Endothelial cell of umbilical vein (primary cell): Measurements from ENCODE around the gene FAM53B. TPM values are rescaled to one million over a fixed set of nuclear protein-coding genes. Genes with fewer than 3 reads are reported as not detected.

Experiments
- BruUV-seq: library from RNA; stranded (reverse); fragments of 400-500 nt; replicated peaks from 2 replicates; lab custom pipeline; 2021; lab: Mats Ljungman, UMichigan
- CTCF ChIA-PET: fragments of 300-600, 350-600 bp; sonication (Branson Sonifier 250); formaldehyde crosslinking; loops from one replicate; lab custom pipeline; 2021; ENCODE audit warnings: antibody characterized with exemption, inconsistent platforms; lab: Charles Lee
- POLR2A ChIA-PET: fragments of 300-600, 350-600 bp; sonication (Branson Sonifier 250); formaldehyde crosslinking; loops from one replicate; lab custom pipeline; 2021; ENCODE audit warnings: antibody characterized with exemption, inconsistent platforms; lab: Charles Lee
- DNase-seq: peaks from one replicate; pipeline ENCODE4 v3.0.0-alpha.2; 2011; ENCODE audit warnings: low read depth, low spot score
- FAIRE-seq: peaks from 2 replicates; lab custom pipeline; 2011; peaks lifted over from hg19 to GRCh38; lab: Jason Lieb, UNC
- H2AFZ ChIP-seq: 2 replicates; pipeline ENCODE4 v1.6.0; 2012; ENCODE audit warnings: low read depth, low read length, control low read depth, inconsistent platforms
- H3K27ac ChIP-seq: 2 replicates; pipeline ENCODE4 v1.5.1; 2011; ENCODE audit warnings: low read depth, mild to moderate bottlenecking, control low read depth, low read length, moderate library complexity; ENCODE audit not compliant: insufficient read depth
- H3K27me3 ChIP-seq, 2 experiments: 2 replicates each; pipeline versions ENCODE4 v1.6.0 to v1.6.1; 2011; ENCODE audit warnings: low read length in 2 of 2, mixed read lengths in 1 of 2; ENCODE audit not compliant: control insufficient read depth in 2 of 2, insufficient read depth in 2 of 2
- H3K36me3 ChIP-seq, 2 experiments: 2 replicates in 1 of 2; 3 replicates in 1 of 2; pipeline ENCODE4 v1.5.1; 2011; ENCODE audit warnings: low read length in 2 of 2, mild to moderate bottlenecking in 1 of 2, moderate library complexity in 1 of 2; ENCODE audit not compliant: control insufficient read depth in 2 of 2, insufficient read depth in 2 of 2; ENCODE audit errors: extremely low read depth in 1 of 2
- H3K4me1 ChIP-seq: 3 replicates; pipeline ENCODE4 v1.5.1; 2011; ENCODE audit warnings: mild to moderate bottlenecking, low read length; ENCODE audit not compliant: control insufficient read depth, insufficient read depth; ENCODE audit errors: extremely low read depth
- H3K4me2 ChIP-seq: 2 replicates; pipeline ENCODE4 v1.6.1; 2011; ENCODE audit warnings: low read length, control low read depth, mixed read lengths; ENCODE audit not compliant: insufficient read depth
- H3K4me3 ChIP-seq, 3 experiments: fragments of 200-600 bp in 1 of 3; sonication (generic), shearing (Covaris generic) in 1 of 3; replicated peaks in 1 of 3; 2 replicates each; pipeline ENCODE4 v1.5.1; 2011 to 2016; ENCODE audit warnings: control low read depth in 3 of 3, low read length in 3 of 3, mild to moderate bottlenecking in 2 of 3, inconsistent platforms in 1 of 3, low read depth in 1 of 3, moderate library complexity in 1 of 3; ENCODE audit not compliant: insufficient read depth in 1 of 3
- H3K79me2 ChIP-seq: 2 replicates; pipeline ENCODE4 v1.6.0; 2012; ENCODE audit warnings: low read length, inconsistent platforms; ENCODE audit not compliant: control insufficient read depth, insufficient read depth
- H3K9ac ChIP-seq: replicated peaks from 2 replicates; pipeline ENCODE3; 2011; ENCODE audit warnings: low read length, control low read depth; ENCODE audit not compliant: insufficient read depth; ENCODE audit errors: extremely low read depth
- H3K9me1 ChIP-seq: replicated peaks from 3 replicates; pipeline ENCODE4 v1.6.0; 2011; ENCODE audit warnings: mild to moderate bottlenecking, low read length; ENCODE audit not compliant: control insufficient read depth, insufficient read depth; ENCODE audit errors: extremely low read depth
- H3K9me3 ChIP-seq: replicated peaks from 2 replicates; pipeline ENCODE4 v1.5.1; 2012; ENCODE audit warnings: low read length, inconsistent platforms; ENCODE audit not compliant: control insufficient read depth, insufficient read depth
- H4K20me1 ChIP-seq: replicated peaks from 2 replicates; pipeline ENCODE3; 2011; ENCODE audit warnings: mild to moderate bottlenecking, low read length; ENCODE audit not compliant: control insufficient read depth, insufficient read depth; ENCODE audit errors: extremely low read depth
- CTCF ChIP-seq, 2 donors: IDR thresholded peaks; 1 replicate in 1 of 2; 2 replicates in 1 of 2; pipeline ENCODE4 v1.5.1; 2011; ENCODE audit warnings: low read length in 2 of 2, mild to moderate bottlenecking in 2 of 2, moderate library complexity in 2 of 2, control low read depth in 1 of 2, inconsistent platforms in 1 of 2, low read depth in 1 of 2; ENCODE audit not compliant: insufficient read depth in 1 of 2; ENCODE audit errors: extremely low read depth in 1 of 2
- EZH2 ChIP-seq: IDR thresholded peaks from 2 replicates; pipeline ENCODE4 v1.6.1; 2012; ENCODE audit warnings: borderline replicate concordance, low read depth, mild to moderate bottlenecking, moderate library complexity, low read length, inconsistent platforms; ENCODE audit not compliant: severe bottlenecking
- FOS ChIP-seq: IDR thresholded peaks from 2 replicates; pipeline ENCODE4 v1.6.1; 2011; ENCODE audit warnings: mild to moderate bottlenecking, low read length, moderate library complexity, borderline replicate concordance; ENCODE audit not compliant: insufficient read depth
- GATA2 ChIP-seq: IDR thresholded peaks from 2 replicates; pipeline ENCODE4 v1.7.0; 2011; ENCODE audit warnings: low read depth, mild to moderate bottlenecking, moderate library complexity, mixed read lengths, low read length; ENCODE audit not compliant: insufficient read length, insufficient read depth
- JUN ChIP-seq: IDR thresholded peaks from 2 replicates; pipeline ENCODE4 v1.6.1; 2011; ENCODE audit warnings: borderline replicate concordance, low read depth; ENCODE audit not compliant: insufficient read length, insufficient read depth
- MAX ChIP-seq: IDR thresholded peaks from 2 replicates; pipeline ENCODE4 v1.6.1; 2011; ENCODE audit not compliant: insufficient read depth, insufficient read length
- MYC ChIP-seq: IDR thresholded peaks from one replicate; pipeline ENCODE4 v1.6.1; 2011; ENCODE audit warnings: mild to moderate bottlenecking, low read depth, low read length
- POLR2A ChIP-seq: IDR thresholded peaks from 2 replicates; pipeline ENCODE4 v1.6.1; 2012; ENCODE audit warnings: low read depth, mild to moderate bottlenecking, control low read depth, low read length
- POLR2AphosphoS5 ChIP-seq: IDR thresholded peaks from 2 replicates; pipeline ENCODE4 v1.6.1; 2012; ENCODE audit warnings: low read depth, mild to moderate bottlenecking, control low read depth, low read length, moderate library complexity; ENCODE audit not compliant: insufficient read depth
- dilution Hi-C: fragments of 300-500 bp; cut with MboI; formaldehyde crosslinking; loops from one replicate; pipeline ENCODE4 v1.15.0; 2019; ENCODE audit warnings: low sequenced_read_pairs; ENCODE audit not compliant: extremely low pct_ligation_motif_present
- intact Hi-C: fragments of 100-400 bp; cut with micrococcal nuclease; formaldehyde crosslinking; loops from one replicate; pipeline ENCODE4 v1.10.0; 2022
- polyA plus RNA-seq, 4 experiments: library from polyadenylated mRNA; depleted of rRNA in 3 of 4; stranded (reverse) in 3 of 4; unstranded in 1 of 4; fragments of >200 nt; gene quantifications; 2 replicates each; pipeline versions ENCODE4 v1.2.1 to v1.2.3, GENCODE V29; 2011 to 2012; ENCODE audit warnings: missing spikeins in 1 of 4
- total RNA-seq: library from RNA; stranded (reverse); gene quantifications from 2 replicates; pipeline ENCODE4 v1.2.3, GENCODE V29; 2021

The FAM53B gene
- total and polyA plus RNA-seq, 2 donors (not counting 3 experiments of a cell fraction or from before 2014, with no cell fraction given): 8.5 to 21.1 TPM

GRCh38 chr10:124657806-124658205, 86.4 kb downstream of the FAM53B start:
- TF ChIP-seq CTCF (IDR thresholded peaks at IDR 0.05; ENCODE audit: extremely low read depth in 1 of 2, insufficient read depth in 1 of 2, low read depth in 1 of 2, low read length in 2 of 2): no peak
- no peak for TF ChIP-seq JUN
- no peak for TF ChIP-seq POLR2AphosphoS5
- TF ChIP-seq GATA2: no peak
- TF ChIP-seq EZH2: no peak
- no peak for TF ChIP-seq POLR2A
- no peak for TF ChIP-seq MAX
- no peak for TF ChIP-seq MYC
- TF ChIP-seq FOS: no peak
- ChIA-PET CTCF (interaction anchor here (0.9 to 1.4 kb wide), 3 partner anchors 10 to 84 kb away, joined by 3 read pairs; no protein-coding TSS in a partner anchor), POLR2A (no interaction called here)
- Histone ChIP-seq H3K9me3 (no peaks in the 10 kb centered on the region), H3K27ac (no peak overlapping the region), H2AFZ (no peak overlapping the region), H3K9me1 (no peaks in the 10 kb centered on the region), H3K4me3 (no peak overlapping the region), H3K4me2 (no peak overlapping the region), H3K9ac (no peak overlapping the region), H3K36me3 (peaks cover 0 to under 1% of the 10 kb centered on the region in 2 experiments), H3K4me1 (no peaks in the 10 kb centered on the region), H4K20me1 (no peaks in the 10 kb centered on the region), H3K79me2 (no peaks in the 10 kb centered on the region), H3K27me3 (no peaks in the 10 kb centered on the region)
- dilution Hi-C loops (no loop called here), intact Hi-C loops (no loop called here)
- no peak for FAIRE-seq
- no peak for DNase-seq
- no TSS peak for BruUV-seq
